Prostate gland (tissue), 2 donors: Measurements from ENCODE around the gene GNAT3. TPM values are rescaled to one million over a fixed set of nuclear protein-coding genes. Genes with fewer than 3 reads are reported as not detected.

ENCODE experiments used
- DNase-seq: peaks from one replicate; pipeline ENCODE4 v3.0.0-alpha.2; 2019; ENCODE audit warnings: low spot score
- H3K27ac ChIP-seq, 2 donors: fragments of 200-600 bp; sonication (generic); 2 replicates each; pipeline ENCODE4 v1.5.1; 2017 to 2019
- H3K27me3 ChIP-seq: fragments of 200-600 bp; sonication (generic); replicated peaks from 2 replicates; pipeline ENCODE4 v1.5.1; 2019; ENCODE audit not compliant: insufficient read depth
- H3K36me3 ChIP-seq, 2 donors: fragments of 200-600 bp; sonication (generic); 1 replicate in 1 of 2; 2 replicates in 1 of 2; pipeline versions ENCODE4 v1.5.1 to v1.8.1; 2017 to 2019
- H3K4me1 ChIP-seq: fragments of 200-600 bp; sonication (generic); replicated peaks from 2 replicates; pipeline ENCODE4 v1.5.1; 2019
- H3K4me3 ChIP-seq, 2 donors: fragments of 200-600 bp; sonication (generic); 2 replicates each; pipeline ENCODE4 v1.5.1; 2017 to 2019
- H3K9me3 ChIP-seq: fragments of 200-600 bp; sonication (generic); 2 replicates; pipeline ENCODE4 v1.5.1; 2017
- POLR2A ChIP-seq: fragments of 450-650 bp; IDR thresholded peaks from one replicate; pipeline ENCODE4 v1.6.1; 2016; ENCODE audit warnings: antibody characterized with exemption, mild to moderate bottlenecking
- POLR2AphosphoS5 ChIP-seq: sonication (generic); formaldehyde crosslinking; IDR thresholded peaks from one replicate; pipeline ENCODE4 v1.6.1; 2017; ENCODE audit warnings: antibody characterized with exemption
- WGBS: methylation state at CpG from one replicate; pipeline ENCODE4 v1.1.5; 2018; 5-methylcytosine and 5-hydroxymethylcytosine counted together
- intact Hi-C: fragments of 100-400 bp; cut with DNase I; formaldehyde crosslinking; loops from one replicate; pipeline ENCODE4 v1.14.2; 2022
- total RNA-seq, 2 donors: library from RNA; depleted of rRNA; stranded (reverse); fragments of >200 nt; gene quantifications; one replicate each; pipeline ENCODE4 v1.1.0, GENCODE V29; 2016
- TF ChIP-seq, protein P1 (sequence below), 4 experiments: fragments of 200-600 bp in 2 of 4; fragments of 450-650 bp in 2 of 4; sonication (generic) in 2 of 4; IDR thresholded peaks; 1 replicate in 3 of 4; 2 replicates in 1 of 4; pipeline ENCODE4 v1.5.1; 2016 to 2019; ENCODE audit warnings: antibody characterized with exemption in 4 of 4, mild to moderate bottlenecking in 2 of 4, moderate library complexity in 2 of 4

The GNAT3 gene
- total RNA-seq, 2 donors from 2014 or later: not detected

DNA sequence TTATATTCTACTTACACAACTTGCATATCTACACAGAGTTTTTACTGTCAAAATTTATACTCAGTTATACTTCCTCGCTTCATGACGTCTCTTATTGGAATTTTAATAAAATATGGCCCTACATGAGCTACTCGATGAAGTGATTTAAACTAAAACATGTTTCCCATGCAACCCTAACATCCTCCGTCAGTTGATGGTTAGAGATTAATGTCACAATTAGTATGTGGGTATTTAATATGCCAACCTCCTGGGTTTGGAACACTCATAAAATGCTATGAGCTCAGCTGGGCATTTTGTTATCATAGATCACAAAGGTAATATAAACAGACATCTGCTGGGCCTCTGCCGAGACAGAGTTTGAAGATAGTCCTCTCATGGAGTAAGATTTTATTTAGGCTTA lies 66.5 kb downstream of the GNAT3 start:
- Histone ChIP-seq H3K27me3 (no peaks in the 10 kb centered on the region), H3K4me3 (no peak overlapping the region), H3K27ac (no peak overlapping the region), H3K9me3 (no peaks in the 10 kb centered on the region), H3K4me1 (peaks cover 4% of the 10 kb centered on the region), H3K36me3 (no peaks in the 10 kb centered on the region)
- TF ChIP-seq, protein P1, sequence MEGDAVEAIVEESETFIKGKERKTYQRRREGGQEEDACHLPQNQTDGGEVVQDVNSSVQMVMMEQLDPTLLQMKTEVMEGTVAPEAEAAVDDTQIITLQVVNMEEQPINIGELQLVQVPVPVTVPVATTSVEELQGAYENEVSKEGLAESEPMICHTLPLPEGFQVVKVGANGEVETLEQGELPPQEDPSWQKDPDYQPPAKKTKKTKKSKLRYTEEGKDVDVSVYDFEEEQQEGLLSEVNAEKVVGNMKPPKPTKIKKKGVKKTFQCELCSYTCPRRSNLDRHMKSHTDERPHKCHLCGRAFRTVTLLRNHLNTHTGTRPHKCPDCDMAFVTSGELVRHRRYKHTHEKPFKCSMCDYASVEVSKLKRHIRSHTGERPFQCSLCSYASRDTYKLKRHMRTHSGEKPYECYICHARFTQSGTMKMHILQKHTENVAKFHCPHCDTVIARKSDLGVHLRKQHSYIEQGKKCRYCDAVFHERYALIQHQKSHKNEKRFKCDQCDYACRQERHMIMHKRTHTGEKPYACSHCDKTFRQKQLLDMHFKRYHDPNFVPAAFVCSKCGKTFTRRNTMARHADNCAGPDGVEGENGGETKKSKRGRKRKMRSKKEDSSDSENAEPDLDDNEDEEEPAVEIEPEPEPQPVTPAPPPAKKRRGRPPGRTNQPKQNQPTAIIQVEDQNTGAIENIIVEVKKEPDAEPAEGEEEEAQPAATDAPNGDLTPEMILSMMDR (IDR thresholded peaks at IDR 0.05): no peak
- TF ChIP-seq POLR2A (no peak), POLR2AphosphoS5 (peak; percentile 20)
- intact Hi-C loops: no loop called here
- no peak for DNase-seq
- 31% methylated on average over 5 of the region's 5 CpGs for WGBS

GRCh38 chr7:80444811-80445210 lies 67.1 kb downstream of the GNAT3 start:
- intact Hi-C loops: no loop called here
- 45% methylated on average over 1 of the region's 1 CpG for WGBS

DNA sequence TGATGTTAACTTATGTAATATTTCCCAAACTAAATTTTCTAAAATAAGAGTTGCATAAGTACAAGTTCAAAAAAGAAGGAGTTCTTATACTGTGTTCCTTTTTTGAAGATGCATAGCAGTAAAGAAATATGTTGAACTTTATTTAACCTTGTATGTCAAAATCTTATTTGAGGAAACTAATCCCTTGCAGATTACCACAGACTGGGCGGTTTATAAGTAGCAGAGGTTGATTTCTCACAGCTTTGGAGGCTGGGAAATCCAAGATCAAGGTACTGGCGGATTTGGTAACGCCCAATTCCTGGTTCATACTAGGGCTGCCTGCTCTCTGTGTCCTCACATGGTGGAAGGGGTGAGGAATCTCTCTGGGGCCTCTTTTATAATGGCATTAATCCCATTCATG lies 68.5 kb downstream of the GNAT3 start:
- no peak overlapping the region for H3K4me3 ChIP-seq
- H3K36me3 ChIP-seq: no peaks in the 10 kb centered on the region
- H3K9me3 ChIP-seq: no peaks in the 10 kb centered on the region
- WGBS: 85% methylated on average over 3 of the region's 3 CpGs
- no peak for DNase-seq
- H3K27ac ChIP-seq: no peak overlapping the region
- TF ChIP-seq, protein P1 (IDR thresholded peaks at IDR 0.05): no peak
- no peak for TF ChIP-seq POLR2AphosphoS5
- TF ChIP-seq POLR2A: no peak
- no peaks in the 10 kb centered on the region for H3K27me3 ChIP-seq
- H3K4me1 ChIP-seq: peaks cover 4% of the 10 kb centered on the region
- intact Hi-C loops: no loop called here

More at GRCh38 chr7:80444811-80445210, 67.1 kb downstream of the GNAT3 start:
- TF ChIP-seq POLR2AphosphoS5: no peak
- TF ChIP-seq, protein P1 (IDR thresholded peaks at IDR 0.05): no peak
- no peak for TF ChIP-seq POLR2A
- Histone ChIP-seq H3K4me3 (no peak overlapping the region), H3K27ac (no peak overlapping the region), H3K9me3 (no peaks in the 10 kb centered on the region), H3K27me3 (no peaks in the 10 kb centered on the region), H3K36me3 (no peaks in the 10 kb centered on the region), H3K4me1 (peaks cover 4% of the 10 kb centered on the region)
- DNase-seq: no peak

DNA sequence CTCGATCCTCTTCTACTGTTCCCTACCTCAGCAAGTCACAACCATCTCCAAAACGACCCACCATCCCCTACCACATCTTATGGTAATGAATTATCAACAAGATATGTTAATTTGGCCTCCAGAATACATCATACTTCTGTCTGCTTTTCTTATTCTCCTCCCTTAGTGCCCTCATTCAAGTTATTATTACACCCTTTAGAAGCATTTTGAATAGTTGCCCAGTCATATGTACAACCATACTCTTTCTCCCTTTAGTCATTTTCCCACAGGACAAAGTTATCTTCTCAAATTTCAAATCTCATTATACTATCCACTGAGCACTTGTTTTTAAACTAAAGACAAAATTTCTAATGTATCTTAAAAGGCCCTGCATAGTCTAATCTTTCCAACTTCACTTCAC lies 71.0 kb downstream of the GNAT3 start:
- WGBS: 51% methylated on average over 2 of the region's 2 CpGs
- H3K36me3 ChIP-seq: no peaks in the 10 kb centered on the region
- peaks cover 4% of the 10 kb centered on the region for H3K4me1 ChIP-seq
- H3K27ac ChIP-seq: no peak overlapping the region
- no peak for DNase-seq
- H3K27me3 ChIP-seq: no peaks in the 10 kb centered on the region
- intact Hi-C loops: no loop called here
- H3K4me3 ChIP-seq: no peak overlapping the region
- TF ChIP-seq, protein P1 (IDR thresholded peaks at IDR 0.05): no peak
- no peaks in the 10 kb centered on the region for H3K9me3 ChIP-seq

DNA sequence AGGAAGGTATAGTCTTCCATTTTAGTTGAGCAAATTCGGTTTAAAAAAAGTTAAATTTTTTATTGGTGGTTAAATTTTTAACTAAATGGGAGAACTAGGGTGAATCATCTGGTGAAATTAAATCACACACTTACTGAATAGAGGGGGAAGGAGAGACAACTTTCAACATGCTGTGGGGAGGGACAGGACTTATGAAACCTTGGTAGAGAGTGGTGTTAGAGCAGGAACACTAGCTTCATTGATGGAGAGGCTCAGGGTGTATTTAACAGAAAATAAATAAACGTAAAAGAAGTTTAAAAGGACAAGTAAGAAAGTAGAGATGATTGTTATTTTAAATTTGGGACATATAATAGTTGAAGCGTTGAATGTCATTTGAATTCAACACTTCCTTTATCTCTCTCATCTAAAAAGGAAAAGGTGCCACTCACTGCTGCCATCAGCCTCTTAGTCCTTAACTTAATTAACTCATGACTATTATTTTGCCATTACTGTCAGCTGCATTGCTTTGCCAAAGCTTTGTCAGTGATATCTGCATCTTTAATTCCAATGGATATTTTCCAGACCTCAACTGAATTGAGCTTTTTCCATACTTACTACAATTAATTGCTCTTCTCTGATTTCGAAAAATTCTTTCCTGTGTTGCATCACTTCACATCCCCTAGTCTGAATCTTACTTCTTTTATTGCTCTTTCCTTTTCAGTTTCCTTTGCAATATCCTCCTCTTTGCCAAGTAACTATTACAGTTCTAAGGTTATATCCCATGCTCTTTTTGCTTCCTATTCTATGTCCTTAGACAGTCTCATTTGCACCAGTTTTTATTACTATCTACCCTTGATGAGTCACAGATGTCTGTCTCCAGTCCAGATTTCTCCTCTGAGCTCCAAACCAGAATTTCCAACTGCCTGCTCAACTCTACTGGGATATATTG lies 71.7 kb downstream of the GNAT3 start:
- intact Hi-C loops: no loop called here
- DNase-seq: no peak
- no peaks in the 10 kb centered on the region for H3K4me1 ChIP-seq
- H3K9me3 ChIP-seq: no peaks in the 10 kb centered on the region
- H3K4me3 ChIP-seq: no peak overlapping the region
- no peaks in the 10 kb centered on the region for H3K36me3 ChIP-seq
- H3K27ac ChIP-seq: no peak overlapping the region
- H3K27me3 ChIP-seq: no peaks in the 10 kb centered on the region
- TF ChIP-seq POLR2AphosphoS5 (no peak), POLR2A (no peak)
- TF ChIP-seq, protein P1 (IDR thresholded peaks at IDR 0.05): no peak
- 55% methylated on average over 4 of the region's 4 CpGs for WGBS
